IgD-negative memory B cell (primary cell): Measurements from ENCODE around the gene ANKHD1. TPM values are rescaled to one million over a fixed set of nuclear protein-coding genes. Genes with fewer than 3 reads are reported as not detected.
"Not testable (repeated sequence)": the region's sequence is repeated elsewhere in the genome, so short reads cannot be mapped to it uniquely, and the experiment has no call there.

Source experiments
- H3K27ac Mint-ChIP-seq, 3 donors: one replicate each; pipeline ENCODE4 v1.8.0; 2020 to 2022; ENCODE audit warnings: mild to moderate bottlenecking in 3 of 3, mixed read lengths in 3 of 3, moderate library complexity in 1 of 3
- H3K27me3 Mint-ChIP-seq: one replicate; pipeline ENCODE4 v1.8.0; 2021; ENCODE audit warnings: mixed read lengths
- H3K36me3 Mint-ChIP-seq: one replicate; pipeline ENCODE4 v1.8.0; 2020; ENCODE audit warnings: mild to moderate bottlenecking, mixed read lengths
- H3K4me1 Mint-ChIP-seq, 3 donors: one replicate each; pipeline ENCODE4 v1.8.0; 2020 to 2022; ENCODE audit warnings: mixed read lengths in 3 of 3, mild to moderate bottlenecking in 1 of 3
- H3K4me3 Mint-ChIP-seq, 4 donors: one replicate each; pipeline ENCODE4 v1.8.0; 2020 to 2022; ENCODE audit warnings: mild to moderate bottlenecking in 4 of 4, mixed read lengths in 4 of 4, moderate library complexity in 3 of 4
- H3K9me3 Mint-ChIP-seq, 3 donors: one replicate each; pipeline ENCODE4 v1.8.0; 2020 to 2021; ENCODE audit warnings: mixed read lengths in 3 of 3, mild to moderate bottlenecking in 1 of 3
- polyA plus RNA-seq: library from polyadenylated mRNA; unstranded; fragments of 300-500 nt; fragmentation: Illumina TruSeq; gene quantifications from one replicate; pipeline ENCODE4 v1.2.3, GENCODE V29; 2021

Gene ANKHD1
- polyA plus RNA-seq, 1 donor from 2014 or later: 69.7 TPM

- Mint-ChIP-seq H3K27ac (no peak overlapping the region), H3K4me1 (peaks cover 12 to 31% (median 24%) of the 10 kb centered on the region in 3 donors), H3K36me3 (peaks cover 3% of the 10 kb centered on the region), H3K27me3 (no peaks in the 10 kb centered on the region), H3K4me3 (no peak overlapping the region), H3K9me3 (peaks cover 0 to 3% (median 3%) of the 10 kb centered on the region in 3 donors)
Measured at GRCh38 chr5:140429724-140430123, 28.1 kb downstream of the ANKHD1 start.

- peaks cover 4% of the 10 kb centered on the region for H3K36me3 Mint-ChIP-seq
- H3K27me3 Mint-ChIP-seq: no peaks in the 10 kb centered on the region
- peaks cover 11 to 27% (median 22%) of the 10 kb centered on the region in 3 donors for H3K4me1 Mint-ChIP-seq
- peaks cover 0 to 3% (median 3%) of the 10 kb centered on the region in 3 donors for H3K9me3 Mint-ChIP-seq
- H3K27ac Mint-ChIP-seq: no peak overlapping the region
- H3K4me3 Mint-ChIP-seq: peak overlapping the region in 1 of 4 donors; percentile 18
Measured at GRCh38 chr5:140432212-140432611, 30.6 kb downstream of the ANKHD1 start.

GRCh38 chr5:140432916-140433315, 31.3 kb downstream of the ANKHD1 start:
- H3K4me1 Mint-ChIP-seq: peaks cover 11 to 27% (median 22%) of the 10 kb centered on the region in 3 donors
- no peak overlapping the region for H3K27ac Mint-ChIP-seq
- peaks cover 0 to 3% (median 3%) of the 10 kb centered on the region in 3 donors for H3K9me3 Mint-ChIP-seq
- peaks cover 4% of the 10 kb centered on the region for H3K36me3 Mint-ChIP-seq
- H3K4me3 Mint-ChIP-seq: no peak overlapping the region
- H3K27me3 Mint-ChIP-seq: no peaks in the 10 kb centered on the region

GRCh38 chr5:140457368-140457767, 55.7 kb downstream of the ANKHD1 start:
- not testable (repeated sequence) for H3K4me1 Mint-ChIP-seq, H3K9me3 Mint-ChIP-seq, H3K27me3 Mint-ChIP-seq, H3K4me3 Mint-ChIP-seq
- peaks cover 19% of the 10 kb centered on the region for H3K36me3 Mint-ChIP-seq
- H3K27ac Mint-ChIP-seq: peak overlapping the region in 1 of 3 donors; percentile 9

GRCh38 chr5:140466981-140467742, 65.5 kb downstream of the ANKHD1 start:
- Mint-ChIP-seq H3K36me3 (peaks cover 1% of the 10 kb centered on the region), H3K27me3 (no peaks in the 10 kb centered on the region), H3K27ac (no peak overlapping the region), H3K9me3 (no peaks in the 10 kb centered on the region), H3K4me3 (no peak overlapping the region), H3K4me1 (peaks cover 0 to 7% (median 0%) of the 10 kb centered on the region in 3 donors)

GRCh38 chr5:140468188-140468587, 66.6 kb downstream of the ANKHD1 start:
- Mint-ChIP-seq H3K27ac (no peak overlapping the region), H3K9me3 (no peaks in the 10 kb centered on the region), H3K4me3 (no peak overlapping the region), H3K36me3 (peaks cover 1% of the 10 kb centered on the region), H3K27me3 (no peaks in the 10 kb centered on the region), H3K4me1 (peaks cover 0 to 7% (median 0%) of the 10 kb centered on the region in 3 donors)

GRCh38 chr5:140469259-140469658, 67.6 kb downstream of the ANKHD1 start:
- peaks cover 0 to 7% (median 0%) of the 10 kb centered on the region in 3 donors for H3K4me1 Mint-ChIP-seq
- no peak overlapping the region for H3K4me3 Mint-ChIP-seq
- H3K36me3 Mint-ChIP-seq: peaks cover 1% of the 10 kb centered on the region

GRCh38 chr5:140480310-140481014, 78.8 kb downstream of the ANKHD1 start:
- no peak overlapping the region for H3K27ac Mint-ChIP-seq
- H3K36me3 Mint-ChIP-seq: peaks cover 10% of the 10 kb centered on the region
- H3K4me1 Mint-ChIP-seq: no peaks in the 10 kb centered on the region
- no peak overlapping the region for H3K4me3 Mint-ChIP-seq
- no peaks in the 10 kb centered on the region for H3K27me3 Mint-ChIP-seq
- no peaks in the 10 kb centered on the region for H3K9me3 Mint-ChIP-seq

More at GRCh38 chr5:140469259-140469658, 67.6 kb downstream of the ANKHD1 start:
- H3K27ac Mint-ChIP-seq: no peak overlapping the region
- no peaks in the 10 kb centered on the region for H3K9me3 Mint-ChIP-seq
- no peaks in the 10 kb centered on the region for H3K27me3 Mint-ChIP-seq

GRCh38 chr5:140481758-140482157, 80.1 kb downstream of the ANKHD1 start:
- H3K9me3 Mint-ChIP-seq: no peaks in the 10 kb centered on the region
- H3K27me3 Mint-ChIP-seq: no peaks in the 10 kb centered on the region
- peaks cover 6% of the 10 kb centered on the region for H3K36me3 Mint-ChIP-seq
- H3K27ac Mint-ChIP-seq: no peak overlapping the region
- no peak overlapping the region for H3K4me3 Mint-ChIP-seq
- H3K4me1 Mint-ChIP-seq: no peaks in the 10 kb centered on the region

- no peaks in the 10 kb centered on the region for H3K4me1 Mint-ChIP-seq
- H3K27ac Mint-ChIP-seq: no peak overlapping the region
- H3K27me3 Mint-ChIP-seq: no peaks in the 10 kb centered on the region
- peaks cover 2% of the 10 kb centered on the region for H3K36me3 Mint-ChIP-seq
- H3K9me3 Mint-ChIP-seq: no peaks in the 10 kb centered on the region
- H3K4me3 Mint-ChIP-seq: no peak overlapping the region
Measured at GRCh38 chr5:140483055-140483454, 81.4 kb downstream of the ANKHD1 start.

- H3K27me3 Mint-ChIP-seq, H3K4me1 Mint-ChIP-seq, H3K9me3 Mint-ChIP-seq, H3K4me3 Mint-ChIP-seq, H3K27ac Mint-ChIP-seq, H3K36me3 Mint-ChIP-seq: not testable (repeated sequence)
Measured at GRCh38 chr5:140488141-140488540, 86.5 kb downstream of the ANKHD1 start.

GRCh38 chr5:140488914-140489313, 87.3 kb downstream of the ANKHD1 start:
- no peaks in the 10 kb centered on the region for H3K4me1 Mint-ChIP-seq
- no peaks in the 10 kb centered on the region for H3K27me3 Mint-ChIP-seq
- no peaks in the 10 kb centered on the region for H3K9me3 Mint-ChIP-seq
- H3K4me3 Mint-ChIP-seq: no peak overlapping the region
- H3K27ac Mint-ChIP-seq: no peak overlapping the region
- H3K36me3 Mint-ChIP-seq: peaks cover 5% of the 10 kb centered on the region

- Mint-ChIP-seq H3K9me3 (no peaks in the 10 kb centered on the region), H3K27ac (no peak overlapping the region), H3K27me3 (no peaks in the 10 kb centered on the region), H3K4me1 (peaks cover 0 to 2% (median 2%) of the 10 kb centered on the region in 3 donors), H3K4me3 (no peak overlapping the region), H3K36me3 (peaks cover 12% of the 10 kb centered on the region)
Measured at GRCh38 chr5:140497897-140498296, 96.3 kb downstream of the ANKHD1 start.

GRCh38 chr5:140498591-140498990, 97.0 kb downstream of the ANKHD1 start:
- H3K4me3 Mint-ChIP-seq: no peak overlapping the region
- H3K4me1 Mint-ChIP-seq: peaks cover 0 to 2% (median 2%) of the 10 kb centered on the region in 3 donors
- no peaks in the 10 kb centered on the region for H3K9me3 Mint-ChIP-seq
- peaks cover 10% of the 10 kb centered on the region for H3K36me3 Mint-ChIP-seq
- H3K27me3 Mint-ChIP-seq: no peaks in the 10 kb centered on the region
- H3K27ac Mint-ChIP-seq: no peak overlapping the region

- no peaks in the 10 kb centered on the region for H3K9me3 Mint-ChIP-seq
- peaks cover 0 to 2% (median 0%) of the 10 kb centered on the region in 3 donors for H3K4me1 Mint-ChIP-seq
- no peak overlapping the region for H3K4me3 Mint-ChIP-seq
- no peak overlapping the region for H3K27ac Mint-ChIP-seq
- no peaks in the 10 kb centered on the region for H3K27me3 Mint-ChIP-seq
- no peaks in the 10 kb centered on the region for H3K36me3 Mint-ChIP-seq
Measured at GRCh38 chr5:140502834-140503233, 101.2 kb downstream of the ANKHD1 start.
